GM18907 (cell line): ENCODE data around the gene F8.
"Not testable (repeated sequence)": the region's sequence is repeated elsewhere in the genome, so short reads cannot be mapped to it uniquely, and the experiment has no call there.

Experiments used
- ATAC-seq: cut with Tn5 transposase; IDR thresholded peaks from one replicate; pipeline ENCODE4 v1.9.1; 2021; ENCODE audit warnings: mild to moderate bottlenecking, moderate library complexity; ENCODE audit not compliant: unreplicated experiment

Gene F8

GRCh38 chrX:154886069-154886788 lies 136.3 kb downstream of the F8 start, which contains the start of gene F8A1:
F8A1 (plus strand) TSS chrX:154886355; CDS start chrX:154886375, 20 bp downstream.
- peak; percentile 70 for ATAC-seq

- ATAC-seq = not testable (repeated sequence)
Observed at GRCh38 chrX:154885549-154885948, 137.0 kb downstream of the F8 start.

GRCh38 chrX:154885057-154885456 lies 137.5 kb downstream of the F8 start:
- not testable (repeated sequence) for ATAC-seq

GRCh38 chrX:154884069-154884468 lies 138.5 kb downstream of the F8 start:
- not testable (repeated sequence) for ATAC-seq

- ATAC-seq = no peak
Observed at GRCh38 chrX:154873329-154873728, 149.2 kb downstream of the F8 start.

GRCh38 chrX:154868522-154868921 lies 154.0 kb downstream of the F8 start:
- not testable (repeated sequence) for ATAC-seq

- ATAC-seq = no peak
Observed at GRCh38 chrX:154855256-154855655, 167.3 kb downstream of the F8 start.

GRCh38 chrX:154850957-154851611 lies 171.4 kb downstream of the F8 start:
- ATAC-seq = no peak

- peak; percentile 42 for ATAC-seq
Observed at GRCh38 chrX:154840856-154841255, 181.7 kb downstream of the F8 start.

GRCh38 chrX:154836163-154836562 lies 186.4 kb downstream of the F8 start:
- no peak for ATAC-seq

- ATAC-seq = no peak
Observed at GRCh38 chrX:154834562-154834961, 188.0 kb downstream of the F8 start, which contains the start of gene SMIM9. SMIM9 (minus strand) TSS chrX:154834662; CDS start chrX:154830856, 3,806 bp downstream.

GRCh38 chrX:154833746-154834274 lies 188.7 kb downstream of the F8 start:
- no peak for ATAC-seq

- ATAC-seq = no peak
Observed at GRCh38 chrX:154829926-154830442, 192.5 kb downstream of the F8 start.

- ATAC-seq = no peak
Observed at GRCh38 chrX:154829134-154829533, 193.4 kb downstream of the F8 start.

- ATAC-seq = peak; percentile 22
Observed at GRCh38 chrX:154828016-154828408, 194.5 kb downstream of the F8 start.

GRCh38 chrX:154827194-154828015 lies 195.1 kb downstream of the F8 start:
- peak; percentile 90 for ATAC-seq

- ATAC-seq = not testable (repeated sequence)
Observed at GRCh38 chrX:154825586-154825985, 196.9 kb downstream of the F8 start.

- ATAC-seq = no peak
Observed at GRCh38 chrX:154824638-154825037, 197.9 kb downstream of the F8 start.

GRCh38 chrX:154822029-154822428 lies 200.5 kb downstream of the F8 start:
- no peak for ATAC-seq

- ATAC-seq = no peak
Observed at GRCh38 chrX:154821523-154821922, 201.0 kb downstream of the F8 start.
